GM11168 (cell line): Measurements from ENCODE around the gene MBNL1.
"Not testable (repeated sequence)": the region's sequence is repeated elsewhere in the genome, so short reads cannot be mapped to it uniquely, and the experiment has no call there.

Source experiments
- in situ Hi-C: fragments of 300-500 bp; cut with MboI; formaldehyde crosslinking; loops from one replicate; pipeline ENCODE4 v1.12.0; 2022; ENCODE audit warnings: low sequenced_read_pairs; ENCODE audit not compliant: unreplicated experiment

MBNL1 gene

GRCh38 chr3:152430223-152431002 is 161.7 kb downstream of the MBNL1 start:
- in situ Hi-C loops: no loop called here

- in situ Hi-C loops: no loop called here
These were observed 165.4 kb downstream of the MBNL1 start for GRCh38 chr3:152434142-152434541.

GRCh38 chr3:152435210-152435609 is 166.5 kb downstream of the MBNL1 start:
- in situ Hi-C loops: not testable (repeated sequence)

GRCh38 chr3:152436707-152437590 is 168.2 kb downstream of the MBNL1 start:
- in situ Hi-C loops: no loop called here

GRCh38 chr3:152438181-152438580 is 169.5 kb downstream of the MBNL1 start:
- in situ Hi-C loops: no loop called here

- in situ Hi-C loops: no loop called here
These were observed 170.0 kb downstream of the MBNL1 start for GRCh38 chr3:152438706-152439105.

- in situ Hi-C loops: loop anchor here (10.0 kb wide), 1 partner anchor 255 kb away; no protein-coding TSS in a partner anchor
These were observed 171.5 kb downstream of the MBNL1 start for GRCh38 chr3:152440243-152440642.

GRCh38 chr3:152443212-152444023 is 174.7 kb downstream of the MBNL1 start:
- in situ Hi-C loops: loop anchor here (10.0 kb wide), 1 partner anchor 259 kb away; no protein-coding TSS in a partner anchor

- in situ Hi-C loops: loop anchor here (10.0 kb wide), 1 partner anchor 259 kb away; no protein-coding TSS in a partner anchor
These were observed 175.4 kb downstream of the MBNL1 start for GRCh38 chr3:152444029-152444641.

GRCh38 chr3:152445212-152445611 is 176.5 kb downstream of the MBNL1 start:
- in situ Hi-C loops: loop anchor here (10.0 kb wide), 1 partner anchor 260 kb away; no protein-coding TSS in a partner anchor

- in situ Hi-C loops: loop anchor here (10.0 kb wide), 1 partner anchor 262 kb away; no protein-coding TSS in a partner anchor
These were observed 177.8 kb downstream of the MBNL1 start for GRCh38 chr3:152446495-152446894.

GRCh38 chr3:152447511-152447910 is 178.8 kb downstream of the MBNL1 start:
- in situ Hi-C loops: loop anchor here (10.0 kb wide), 1 partner anchor 263 kb away; no protein-coding TSS in a partner anchor

- in situ Hi-C loops: loop anchor here (10.0 kb wide), 1 partner anchor 263 kb away; no protein-coding TSS in a partner anchor
These were observed 179.4 kb downstream of the MBNL1 start for GRCh38 chr3:152448091-152448490.

- in situ Hi-C loops: no loop called here
These were observed 183.6 kb downstream of the MBNL1 start for GRCh38 chr3:152452318-152452717.

- in situ Hi-C loops: no loop called here
These were observed 185.5 kb downstream of the MBNL1 start for GRCh38 chr3:152454076-152454875.

GRCh38 chr3:152455989-152456388 is 187.3 kb downstream of the MBNL1 start:
- in situ Hi-C loops: no loop called here

GRCh38 chr3:152457500-152458375 is 189.0 kb downstream of the MBNL1 start:
- in situ Hi-C loops: no loop called here
